Left ventricle myocardium inferior (tissue), 1 donor: ENCODE data around the gene CREG2. TPM values are rescaled to one million over a fixed set of nuclear protein-coding genes. Genes with fewer than 3 reads are reported as not detected.

Experiments used
- DNase-seq: peaks from one replicate; pipeline ENCODE4 v3.0.0-alpha.2; 2020
- H3K27ac ChIP-seq: fragments of 200-600 bp; replicated peaks from 2 replicates; pipeline ENCODE4 v1.8.0; 2021
- H3K27me3 ChIP-seq: fragments of 200-600 bp; 2 replicates; pipeline ENCODE4 v1.8.0; 2021; ENCODE audit warnings: low read depth
- H3K36me3 ChIP-seq: fragments of 200-600 bp; 2 replicates; pipeline ENCODE4 v1.8.0; 2021
- H3K4me1 ChIP-seq: fragments of 200-600 bp; 2 replicates; pipeline ENCODE4 v1.8.0; 2021
- H3K4me3 ChIP-seq: fragments of 200-600 bp; 2 replicates; pipeline ENCODE4 v1.8.0; 2021; ENCODE audit warnings: mild to moderate bottlenecking, moderate library complexity
- H3K9me3 ChIP-seq: fragments of 200-600 bp; replicated peaks from 2 replicates; pipeline ENCODE4 v1.8.0; 2021
- CTCF ChIP-seq: fragments of 200-600 bp; IDR thresholded peaks from 2 replicates; pipeline ENCODE4 v1.8.0; 2021; ENCODE audit warnings: antibody characterized with exemption, mild to moderate bottlenecking, borderline replicate concordance
- intact Hi-C: fragments of 100-400 bp; cut with micrococcal nuclease; formaldehyde crosslinking; loops from one replicate; pipeline ENCODE4 v1.11.0; 2022
- total RNA-seq: library from RNA; stranded (reverse); fragmentation: NEBNext Ultra II Directional; extraction: Animal tissue kit (Norgen Biotek cat#: 25700); gene quantifications from one replicate; pipeline ENCODE4 v1.2.1, GENCODE V29; 2021
- donor health status: DM: no; HTN: yes; CAD: no; lungs with severe emphysema.

The CREG2 gene
- total RNA-seq, 1 donor from 2014 or later = not detected

GRCh38 chr2:101374821-101375561 lies 12.3 kb downstream of the CREG2 start:
- H3K27ac ChIP-seq = no peak overlapping the region
- intact Hi-C loops = no loop called here

DNA sequence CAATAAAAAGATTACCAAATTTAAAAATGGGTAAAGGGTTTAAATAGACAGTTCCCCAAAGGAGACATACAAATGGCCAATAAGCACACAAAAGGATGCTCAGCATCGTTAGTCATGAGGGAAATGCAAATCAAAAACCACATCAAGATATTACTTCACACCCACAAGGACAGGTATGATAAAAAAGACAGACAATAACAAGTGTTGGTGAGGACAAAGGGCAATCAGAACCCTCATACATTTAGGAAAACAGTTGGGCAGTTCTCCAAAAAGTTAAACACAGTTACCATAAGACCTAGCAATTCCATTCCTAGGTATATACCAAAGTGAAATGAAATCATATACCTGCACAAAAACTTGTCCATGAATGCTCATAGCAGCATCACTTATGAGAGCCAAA lies 14.5 kb downstream of the CREG2 start:
- no peak for TF ChIP-seq CTCF
- intact Hi-C loops = no loop called here

More at GRCh38 chr2:101374821-101375561, 12.3 kb downstream of the CREG2 start:
- Histone ChIP-seq H3K4me1 (peaks cover 14% of the 10 kb centered on the region), H3K4me3 (no peak overlapping the region), H3K9me3 (peaks cover 9% of the 10 kb centered on the region), H3K36me3 (no peaks in the 10 kb centered on the region), H3K27me3 (no peaks in the 10 kb centered on the region)
- no peak for TF ChIP-seq CTCF
- DNase-seq = no peak

DNA sequence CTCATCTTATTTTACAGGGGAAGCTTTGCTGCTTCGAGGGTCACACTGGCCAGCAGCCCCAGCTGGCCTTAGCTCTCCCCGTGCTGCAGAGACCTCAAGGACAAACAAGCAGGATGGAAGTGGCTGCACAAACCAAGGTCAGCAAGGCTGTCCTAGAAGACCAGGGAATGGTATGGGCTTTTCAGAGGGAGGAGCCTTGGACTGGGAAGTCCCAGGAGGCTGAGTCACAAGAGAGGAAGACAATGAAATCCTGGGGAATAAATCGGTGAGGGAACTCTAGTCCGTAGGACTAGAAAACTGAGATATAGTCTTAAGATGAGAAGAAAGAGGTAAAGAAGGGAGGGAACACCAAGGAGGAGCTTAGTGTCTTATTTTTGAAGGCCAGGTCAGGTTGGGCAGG lies 15.7 kb downstream of the CREG2 start:
- H3K27ac ChIP-seq = no peak overlapping the region

More for the DNA sequence above, 14.5 kb downstream of the CREG2 start:
- peaks cover 14% of the 10 kb centered on the region for H3K4me1 ChIP-seq
- H3K9me3 ChIP-seq = peaks cover 9% of the 10 kb centered on the region
- H3K4me3 ChIP-seq = no peak overlapping the region
- H3K27ac ChIP-seq = no peak overlapping the region
- H3K27me3 ChIP-seq = no peaks in the 10 kb centered on the region
- DNase-seq = no peak
- H3K36me3 ChIP-seq = no peaks in the 10 kb centered on the region

DNA sequence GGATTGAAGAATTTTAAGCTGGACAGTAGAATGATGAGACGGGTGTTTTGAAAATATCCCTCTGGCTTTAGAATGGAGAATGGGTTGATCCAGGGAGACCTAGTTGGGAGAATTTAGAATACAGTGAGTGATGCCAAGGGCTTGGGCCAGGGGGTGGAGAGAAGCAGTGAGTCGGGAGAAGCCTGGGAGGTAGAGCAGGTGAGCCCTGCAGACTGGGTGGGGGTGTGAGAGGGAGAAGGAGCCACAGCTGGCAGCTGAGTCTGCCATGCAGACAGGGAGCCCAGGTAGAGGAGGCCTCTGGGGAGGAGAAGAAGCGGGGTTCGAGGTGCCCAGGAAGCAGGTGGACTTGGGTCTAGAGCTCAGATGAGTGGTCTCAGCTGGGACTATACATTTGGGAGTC lies 18.2 kb downstream of the CREG2 start:
- Histone ChIP-seq H3K4me1 (peaks cover 3% of the 10 kb centered on the region), H3K27me3 (no peaks in the 10 kb centered on the region), H3K9me3 (peaks cover 9% of the 10 kb centered on the region), H3K4me3 (no peak overlapping the region), H3K36me3 (no peaks in the 10 kb centered on the region), H3K27ac (no peak overlapping the region)
- no peak for DNase-seq
- no peak for TF ChIP-seq CTCF
- intact Hi-C loops = no loop called here

More for the DNA sequence above, 15.7 kb downstream of the CREG2 start:
- Histone ChIP-seq H3K27me3 (no peaks in the 10 kb centered on the region), H3K9me3 (peaks cover 9% of the 10 kb centered on the region), H3K4me1 (peaks cover 14% of the 10 kb centered on the region), H3K4me3 (no peak overlapping the region), H3K36me3 (no peaks in the 10 kb centered on the region)
- no peak for TF ChIP-seq CTCF
- intact Hi-C loops = no loop called here
- no peak for DNase-seq

GRCh38 chr2:101368376-101368775 lies 18.9 kb downstream of the CREG2 start:
- intact Hi-C loops = no loop called here
- H3K4me1 ChIP-seq = peaks cover 3% of the 10 kb centered on the region
- no peak for TF ChIP-seq CTCF
- no peak overlapping the region for H3K4me3 ChIP-seq
- DNase-seq = no peak
- no peaks in the 10 kb centered on the region for H3K36me3 ChIP-seq
- no peak overlapping the region for H3K27ac ChIP-seq
- no peaks in the 10 kb centered on the region for H3K27me3 ChIP-seq
- peaks cover 9% of the 10 kb centered on the region for H3K9me3 ChIP-seq
